ENCODE results near the gene COX6B2.

Gene COX6B2

DNA sequence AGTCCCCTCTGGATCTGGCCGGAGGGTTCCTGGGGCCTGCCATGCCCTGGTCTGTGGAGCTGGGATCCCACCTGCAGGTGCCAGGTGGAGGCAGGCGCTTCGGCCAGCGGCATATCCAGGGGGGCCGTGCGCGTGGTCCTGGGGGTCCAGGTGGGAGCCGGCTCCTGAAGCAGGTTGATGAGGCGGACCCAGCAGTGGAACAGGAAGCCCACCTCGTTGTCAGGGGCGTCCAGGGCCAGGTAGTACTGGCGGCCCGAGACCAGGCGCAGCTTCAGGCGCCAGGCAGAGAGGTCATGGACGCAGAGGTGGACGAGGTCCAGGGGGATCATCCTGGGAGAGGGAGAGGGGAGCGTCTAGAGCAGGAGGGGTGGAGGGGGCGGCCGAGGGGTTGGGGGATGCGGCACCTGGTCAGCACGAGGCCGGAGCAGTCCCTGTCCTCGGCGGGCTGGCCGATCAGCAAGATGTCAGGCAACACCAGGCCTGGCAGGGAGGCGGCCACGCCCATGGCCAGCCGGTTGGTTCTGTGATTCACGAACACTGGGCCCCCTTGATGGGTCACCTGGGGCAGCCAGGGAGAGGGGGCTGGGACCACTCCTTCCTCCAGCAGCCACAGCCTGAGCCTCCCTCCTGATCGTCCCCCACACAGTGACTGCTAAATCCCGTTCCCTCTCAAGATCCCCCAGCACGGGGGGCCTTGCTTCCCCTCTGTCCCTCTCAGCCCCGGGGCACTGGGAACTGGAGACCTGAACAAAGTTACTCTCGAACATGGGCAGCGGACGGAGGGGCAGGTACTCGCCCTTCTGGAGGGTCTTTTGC lies 7.9 kb upstream of the COX6B2 start:
- no peak for DNase-seq

DNA sequence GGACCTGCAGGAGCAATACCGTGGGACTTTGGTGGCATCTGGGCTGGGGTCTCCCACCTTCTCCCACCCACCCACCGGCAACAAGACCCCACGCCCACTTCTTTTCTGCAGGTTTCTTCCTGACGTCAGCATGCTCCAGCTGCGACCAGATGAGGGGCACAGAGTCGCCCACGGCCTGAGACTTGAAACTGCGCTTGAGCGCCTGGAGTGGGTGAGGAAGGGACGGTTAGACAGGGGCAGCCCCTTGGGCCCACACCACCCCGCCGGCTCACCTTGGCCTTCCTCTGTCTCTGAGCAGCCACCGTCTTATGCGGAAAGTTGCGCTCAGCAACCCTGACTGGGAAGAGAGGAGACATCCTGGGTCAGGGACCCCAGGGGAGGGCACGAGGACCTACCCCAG lies 6.4 kb upstream of the COX6B2 start:
- no peak for DNase-seq

DNA sequence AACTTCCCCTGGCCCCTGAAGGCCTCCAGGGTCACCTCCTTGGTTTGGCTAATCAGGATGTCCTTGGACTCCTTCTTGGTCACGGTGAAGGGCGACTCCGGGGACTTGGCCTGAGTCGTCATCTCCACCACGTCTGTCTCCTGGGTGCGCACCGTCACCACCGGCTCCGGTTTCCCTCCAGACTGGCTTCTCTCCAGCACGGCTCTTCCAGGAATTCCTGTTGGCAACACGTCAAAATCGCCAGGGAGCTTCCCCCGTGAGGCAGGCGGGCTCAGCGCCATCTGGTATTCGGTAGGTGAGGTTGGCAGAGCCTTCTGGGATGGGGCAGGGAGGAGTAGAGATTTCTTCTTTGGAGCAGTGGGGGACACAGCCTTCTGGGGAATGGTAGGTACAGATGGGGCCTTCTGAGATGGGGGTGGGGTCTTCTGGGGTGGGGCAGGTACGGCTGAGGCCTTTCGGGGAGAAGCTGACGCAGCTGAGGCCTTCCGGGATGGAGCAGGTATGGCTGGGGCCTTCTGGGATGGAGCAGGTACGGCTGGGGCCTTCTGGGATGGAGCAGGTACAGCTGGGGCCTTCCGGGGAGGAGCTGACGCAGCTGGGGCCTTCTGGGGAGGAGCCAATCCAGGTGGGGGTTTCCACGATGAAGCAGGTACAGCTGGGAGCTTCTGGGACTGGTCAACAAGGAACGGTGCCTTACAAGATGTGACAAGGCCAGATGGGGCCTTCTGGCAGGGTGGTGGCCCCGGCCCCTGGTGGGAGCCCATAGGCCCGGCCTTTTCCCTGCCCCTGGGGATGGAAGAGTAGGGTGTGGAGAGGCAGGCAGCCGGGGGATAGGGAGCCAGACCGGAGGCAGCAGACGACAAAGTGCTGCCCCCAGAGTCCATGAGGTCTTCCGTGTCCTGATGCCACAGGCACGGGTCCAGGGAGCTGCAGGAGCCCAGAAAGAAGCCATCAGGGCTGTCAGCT lies 4.7 kb upstream of the COX6B2 start:
- DNase-seq, result no peak

DNA sequence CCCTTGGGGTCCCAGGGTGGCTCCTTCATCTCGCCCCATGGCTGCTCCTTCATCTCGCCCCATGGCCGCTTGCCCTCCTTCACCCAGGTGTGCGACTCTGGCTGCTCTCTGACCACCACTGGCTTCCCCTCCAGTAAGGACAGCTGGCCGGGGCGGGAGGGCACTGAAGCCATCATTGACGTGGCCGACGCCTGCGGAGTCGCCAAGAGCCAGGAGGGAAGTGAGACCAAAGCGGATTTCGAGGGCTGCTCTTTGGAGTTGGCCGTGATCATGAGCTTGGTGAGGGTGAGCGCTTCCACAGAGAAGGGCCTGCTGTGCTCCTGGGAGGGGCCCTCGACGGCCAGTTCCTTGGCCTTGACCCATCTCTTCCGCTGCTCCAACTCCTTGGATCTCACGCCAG lies 4.0 kb upstream of the COX6B2 start:
- no peak for DNase-seq

DNA sequence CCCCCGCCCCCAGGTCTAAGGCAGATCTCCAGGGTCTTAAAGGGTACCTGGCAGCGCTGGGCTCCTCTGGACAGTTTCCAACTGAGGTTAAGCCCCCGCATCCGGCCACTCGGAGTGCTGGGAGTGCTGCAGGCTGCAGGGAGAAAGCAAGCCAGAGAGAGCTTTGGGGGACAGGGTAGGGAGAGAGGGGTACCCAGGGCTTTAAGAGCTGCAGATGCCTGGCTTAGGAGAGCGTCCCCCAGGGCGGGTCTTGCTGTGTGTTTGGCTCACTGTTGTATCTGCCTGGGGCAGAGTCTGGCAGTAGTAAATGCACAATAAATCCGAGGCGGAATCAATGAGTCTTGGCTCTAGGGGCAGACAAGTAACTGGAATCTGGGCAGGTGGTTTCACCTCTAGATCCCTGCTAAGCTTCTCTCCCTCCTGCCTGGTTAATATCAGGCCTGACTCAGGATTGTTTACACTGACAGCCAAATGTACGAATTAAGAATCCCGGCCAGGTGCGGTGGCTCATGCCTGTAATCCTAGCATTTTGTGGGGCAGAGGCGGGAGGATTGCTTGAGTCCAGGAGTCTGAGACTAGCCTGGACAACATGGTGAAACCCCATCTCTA lies 798 bp upstream of the COX6B2 start:
- DNase-seq, result no peak

DNA sequence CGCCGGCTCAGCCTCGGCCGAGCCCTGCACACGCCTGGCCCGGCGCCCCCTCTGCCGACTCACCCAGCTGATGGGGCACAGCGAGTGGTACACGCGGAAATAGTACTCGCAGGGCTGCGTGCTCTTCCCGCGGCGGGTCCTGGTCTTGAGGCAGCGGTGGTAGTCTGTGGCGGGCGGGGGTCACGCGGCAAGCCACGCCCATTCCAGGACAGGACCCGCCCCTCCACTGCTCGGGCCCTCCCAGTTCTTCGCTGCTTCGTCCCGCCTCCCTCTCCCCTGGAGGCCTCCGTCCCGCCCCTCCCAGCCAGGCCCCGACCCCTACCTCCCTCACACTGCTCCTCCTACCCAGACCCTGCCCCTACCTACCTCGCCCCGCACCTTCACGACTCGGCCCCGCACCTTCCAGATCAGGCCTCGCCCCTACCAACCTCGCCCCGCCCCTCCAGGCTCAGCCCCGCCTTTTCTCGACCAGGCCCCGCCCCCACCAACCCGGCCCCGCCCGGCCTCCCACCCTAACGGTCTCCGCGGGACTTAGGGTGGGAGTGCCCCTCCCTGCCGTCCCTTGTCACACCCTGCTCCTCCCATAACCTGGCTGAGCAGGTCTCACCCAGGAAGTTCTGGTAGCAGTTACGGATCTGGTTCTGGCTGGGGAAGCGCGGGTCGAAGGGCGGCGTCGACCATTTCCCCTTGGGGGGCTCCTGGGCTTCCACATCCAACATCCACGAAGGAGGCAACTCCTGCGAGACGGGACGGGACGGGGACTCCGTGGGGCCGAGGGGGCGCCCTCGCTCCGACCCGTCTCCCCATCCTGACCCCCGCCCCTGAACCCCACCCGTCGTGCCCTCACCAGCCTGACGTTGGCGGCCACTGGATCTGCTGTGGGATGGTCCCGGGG lies 469 bp downstream of the COX6B2 start:
- DNase-seq, result peak; percentile 81

DNA sequence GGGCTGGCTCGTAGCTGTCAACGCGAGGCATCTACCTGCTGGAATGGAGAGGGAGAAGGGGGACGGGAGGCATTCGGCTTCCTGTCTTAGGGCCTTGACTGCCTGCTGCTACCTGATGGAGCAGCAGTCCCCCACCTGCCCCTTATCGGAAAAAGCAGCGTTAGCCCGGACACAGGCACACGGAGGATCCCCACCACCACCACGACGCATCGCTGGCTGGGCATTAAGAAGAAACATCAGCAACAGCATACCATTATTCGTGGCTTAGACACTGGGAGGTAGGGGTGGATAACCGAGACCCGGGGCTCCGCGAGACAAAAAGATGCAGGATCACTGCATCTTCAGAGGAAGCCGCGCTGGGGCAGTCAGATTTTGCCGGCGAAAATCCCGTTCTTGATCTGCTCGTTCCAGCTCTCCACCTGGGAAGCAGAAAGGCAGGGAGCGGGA lies 1.1 kb downstream of the COX6B2 start:
- DNase-seq, result no peak

DNA sequence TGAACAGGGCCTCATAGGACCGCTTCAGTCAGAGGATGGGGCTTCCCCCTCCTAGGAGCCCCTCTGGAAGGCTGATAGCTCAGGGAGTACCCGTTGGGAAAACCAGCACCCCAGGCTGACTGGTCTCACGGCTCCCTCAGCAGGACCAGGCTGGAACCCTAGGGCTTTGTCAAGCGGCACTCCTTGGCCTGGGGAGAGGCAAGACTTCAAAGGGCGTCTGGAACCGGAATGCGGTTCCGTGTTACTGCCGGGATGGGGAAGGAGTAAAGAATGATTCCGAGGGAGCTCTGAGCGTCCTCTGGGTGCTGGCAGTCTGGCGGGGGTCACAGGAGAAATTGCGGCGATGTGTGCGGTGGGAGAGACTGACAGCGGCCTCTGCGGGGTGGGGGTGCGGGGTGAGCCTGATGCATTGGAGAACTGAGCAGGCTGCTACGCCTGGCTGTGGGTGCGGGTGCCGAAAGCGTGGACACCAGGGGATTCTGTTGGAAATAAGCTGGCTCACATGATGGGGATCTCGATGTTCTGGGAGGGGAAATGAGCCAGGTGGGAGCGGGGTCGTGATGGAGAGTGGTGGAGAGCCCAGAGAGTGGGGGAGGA lies 1.9 kb downstream of the COX6B2 start:
- DNase-seq, result no peak

DNA sequence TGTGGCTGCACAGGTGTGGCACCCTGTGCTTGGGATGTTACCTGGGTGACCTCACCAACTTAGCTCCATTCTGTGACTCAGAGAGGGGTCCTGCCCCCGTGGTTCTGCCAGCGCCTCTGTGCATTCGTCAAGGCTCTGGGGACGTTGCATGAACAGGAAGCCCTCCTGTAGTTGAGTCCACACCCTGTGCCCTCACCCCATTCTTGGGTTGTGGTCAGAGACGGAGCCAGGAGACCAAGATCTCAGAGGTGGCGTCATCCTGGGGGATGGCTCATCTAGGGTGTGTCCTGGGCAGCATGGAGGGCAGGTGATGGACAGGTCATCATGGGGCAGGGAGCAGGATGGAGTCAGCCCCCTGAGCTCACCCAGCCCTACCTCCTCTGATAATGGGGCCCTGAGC lies 2.5 kb downstream of the COX6B2 start:
- DNase-seq, result no peak

DNA sequence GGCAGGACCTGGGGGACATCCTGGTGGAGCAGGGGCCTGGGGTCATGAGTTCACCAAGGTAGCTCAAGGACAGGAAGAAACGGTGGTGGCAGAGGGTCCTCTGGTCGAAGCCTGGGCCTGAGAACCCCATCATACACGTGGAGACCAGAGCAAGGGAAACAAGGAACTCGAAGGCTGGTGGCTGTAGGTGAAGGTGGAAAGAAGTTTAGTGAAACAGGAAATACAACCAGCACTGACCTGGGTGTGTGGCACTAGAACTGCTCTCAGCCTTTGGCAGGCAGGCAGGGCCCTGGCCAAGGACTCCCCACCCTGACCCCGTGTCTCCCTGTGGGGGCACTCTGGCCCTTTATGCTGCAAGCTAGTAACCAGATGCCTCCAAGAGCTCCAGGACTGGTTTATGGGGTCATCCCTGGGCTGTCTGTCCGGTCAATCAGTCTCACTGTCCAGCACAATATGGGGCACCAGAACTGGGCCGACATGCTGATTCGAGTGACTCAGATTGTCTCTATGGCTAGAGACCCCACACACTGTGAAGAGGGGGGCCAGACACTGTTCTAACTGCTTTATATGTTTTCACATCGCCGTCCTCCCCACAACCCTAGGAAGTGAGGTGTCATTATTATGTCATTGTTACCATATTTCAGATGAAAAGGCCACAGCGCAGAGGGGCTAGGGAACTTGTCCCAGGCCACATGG lies 3.8 kb downstream of the COX6B2 start:
- no peak for DNase-seq

DNA sequence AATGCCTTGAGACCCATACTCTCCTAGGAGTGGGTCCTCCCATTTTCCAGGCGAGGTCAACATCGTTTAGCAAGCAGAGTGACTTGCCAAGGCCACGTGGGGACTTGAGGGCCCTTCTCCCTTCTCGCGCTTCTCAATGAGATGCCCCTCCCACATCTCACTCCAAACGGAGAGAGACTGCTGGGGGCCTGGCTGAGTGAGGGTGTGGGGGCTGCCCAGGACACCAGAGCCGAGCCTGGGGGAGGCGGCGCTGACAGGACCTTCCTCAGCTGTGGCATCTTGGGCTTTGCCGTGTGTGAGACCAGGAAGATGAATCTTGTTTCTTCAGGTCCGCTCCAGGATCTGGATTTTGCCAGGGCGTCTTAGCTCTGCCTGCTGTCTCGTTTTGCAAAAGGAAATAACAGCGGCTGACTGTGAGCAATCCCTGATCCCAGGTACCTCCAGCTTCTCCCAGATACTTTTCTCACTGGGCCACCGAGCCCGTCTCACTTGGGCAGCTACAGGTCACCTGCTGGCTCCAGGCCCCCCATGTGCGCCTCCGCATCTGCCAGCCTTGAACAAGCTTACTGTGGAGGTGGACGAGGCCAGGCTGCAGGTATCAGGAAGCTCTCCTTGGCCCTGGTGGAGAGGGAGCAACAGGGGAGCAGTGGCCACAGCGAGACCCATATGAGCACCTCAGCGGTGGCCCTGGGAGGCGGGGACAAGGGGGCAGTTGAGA lies 6.0 kb downstream of the COX6B2 start:
- no peak for DNase-seq

DNA sequence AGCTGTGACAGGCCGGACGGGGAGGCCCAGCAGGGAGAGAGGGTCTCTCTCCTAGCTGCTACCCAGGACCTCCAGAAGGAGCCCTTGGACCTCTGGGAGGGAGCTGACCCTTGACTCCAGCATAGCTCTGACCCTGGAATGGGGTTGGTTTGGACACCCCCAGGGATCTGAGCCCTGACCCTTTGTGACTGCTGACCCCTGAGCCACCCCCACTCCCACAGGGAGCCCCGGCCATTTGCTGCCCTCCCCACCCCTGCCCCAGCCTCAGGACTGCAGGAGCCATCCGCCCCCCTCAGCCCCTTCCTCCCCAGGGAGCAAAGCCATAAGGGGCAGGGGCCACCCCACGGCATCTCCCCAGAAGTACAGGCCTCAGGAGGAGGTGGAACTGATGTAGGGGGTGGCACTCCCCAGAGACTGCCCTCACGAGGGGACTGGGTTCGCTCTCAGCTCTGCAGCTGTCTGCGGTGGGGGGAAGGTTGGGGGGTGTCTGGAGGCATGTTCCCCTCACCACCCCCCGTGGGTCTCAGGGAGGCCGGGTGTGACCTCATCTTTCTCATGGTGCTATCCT lies 7.0 kb downstream of the COX6B2 start:
- no peak for DNase-seq

DNA sequence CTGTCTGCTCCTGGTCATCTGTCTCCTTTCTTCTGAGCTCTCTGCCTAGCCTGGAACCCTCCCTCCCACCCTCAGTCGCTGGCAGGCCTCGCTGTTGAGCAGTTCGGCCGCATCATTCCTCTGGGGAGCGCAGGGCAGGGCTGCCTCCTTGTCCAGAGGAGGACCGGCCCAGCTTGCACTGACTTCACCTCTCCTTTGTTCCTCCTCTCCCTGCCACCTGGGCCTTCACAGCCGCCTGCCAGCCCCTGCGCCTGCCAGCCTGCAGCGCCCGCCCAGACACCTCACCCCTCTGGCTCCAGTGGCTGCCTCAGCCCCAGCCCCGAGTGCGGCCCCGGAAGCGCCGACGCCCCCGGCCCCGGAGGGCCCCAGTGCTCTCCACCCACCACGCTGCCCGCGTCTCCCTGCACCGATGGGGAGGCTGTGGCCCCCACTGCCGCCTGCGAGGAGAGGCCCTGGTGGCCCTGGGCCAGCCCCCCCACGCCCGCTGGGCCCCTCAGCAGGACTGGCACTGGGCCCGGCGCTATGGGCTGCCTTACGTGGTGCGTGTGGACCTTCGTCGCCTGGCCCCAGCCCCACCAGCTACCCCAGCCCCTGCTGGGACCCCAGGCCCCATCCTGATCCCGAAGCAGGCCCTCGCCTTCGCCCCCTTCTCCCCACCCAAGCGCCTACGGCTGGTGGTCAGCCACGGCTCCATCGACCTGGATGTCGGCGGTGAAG lies 7.6 kb downstream of the COX6B2 start:
- DNase-seq, result no peak

DNA sequence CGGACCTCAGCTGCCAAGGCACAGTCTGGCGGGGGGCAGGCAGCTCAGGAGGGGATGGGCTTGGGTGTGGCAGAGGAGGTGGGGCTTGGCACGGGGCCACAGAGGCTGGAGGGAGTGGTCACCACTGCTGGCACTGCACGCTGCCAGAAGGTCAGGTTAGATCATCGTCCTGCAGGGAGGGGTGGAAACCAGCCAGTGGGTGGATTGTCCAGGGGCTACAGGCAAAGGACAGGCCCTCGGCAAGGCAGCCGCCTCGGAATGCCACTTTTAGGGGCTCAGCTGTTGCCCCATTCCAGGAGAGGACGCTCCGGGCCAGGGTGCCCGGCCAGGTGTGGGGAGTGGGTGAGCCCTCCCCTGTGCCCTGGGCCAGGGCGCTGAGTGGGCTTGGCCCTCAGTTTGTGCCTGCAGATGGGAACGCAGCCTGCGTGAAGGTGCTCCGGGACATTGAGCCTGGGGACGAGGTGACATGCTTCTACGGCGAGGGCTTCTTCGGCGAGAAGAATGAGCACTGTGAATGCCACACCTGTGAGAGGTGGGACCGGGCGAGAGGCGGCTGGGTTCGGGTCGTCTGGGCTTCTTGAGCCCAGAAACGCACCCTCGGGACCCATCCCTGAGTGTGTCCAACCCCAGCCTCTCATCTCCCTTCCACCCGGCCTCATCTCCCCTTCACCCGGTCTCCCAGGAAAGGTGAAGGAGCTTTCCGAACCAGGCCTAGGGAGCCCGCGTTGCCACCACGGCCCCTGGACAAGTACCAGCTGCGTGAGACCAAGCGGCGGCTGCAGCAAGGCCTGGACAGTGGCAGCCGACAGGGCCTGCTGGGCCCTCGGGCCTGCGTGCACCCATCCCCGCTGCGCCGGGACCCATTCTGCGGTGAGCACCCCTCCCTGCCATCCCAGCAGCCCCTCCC lies 8.4 kb downstream of the COX6B2 start:
- DNase-seq, result no peak

DNA sequence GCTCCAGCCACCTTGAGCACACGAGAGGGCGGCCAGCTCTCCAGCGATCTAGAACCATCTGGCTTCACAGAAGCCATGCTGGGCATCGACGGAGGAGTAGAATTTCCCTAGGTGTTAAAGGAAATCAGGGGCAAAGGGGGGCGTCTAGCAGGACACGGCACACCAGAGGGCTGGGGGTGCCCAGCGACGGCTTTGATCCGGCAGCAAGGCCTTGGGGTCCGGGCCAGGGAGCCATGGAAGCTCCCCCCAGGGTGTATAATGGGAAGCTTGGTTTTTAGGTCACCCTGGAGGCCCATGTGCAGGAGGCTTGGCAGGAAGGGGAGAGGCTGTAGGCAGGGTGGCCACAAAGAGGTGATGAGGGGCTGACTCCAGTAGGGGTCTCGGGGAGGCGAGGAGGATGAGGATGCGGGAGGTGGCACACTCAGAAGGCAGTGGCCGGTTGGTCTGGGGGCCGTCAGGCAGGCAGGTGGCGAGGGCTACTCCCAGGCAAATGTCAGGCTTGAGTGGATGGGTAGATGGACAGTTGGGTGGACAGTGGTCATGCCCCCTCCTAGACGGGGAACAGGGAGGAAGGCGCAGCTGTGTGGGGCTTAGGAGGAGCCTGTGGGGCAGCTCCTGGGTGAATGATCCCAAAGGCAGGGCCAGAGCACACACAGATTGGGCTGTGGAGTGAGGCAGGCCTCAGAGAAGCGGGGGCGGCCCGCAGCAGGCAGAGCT lies 9.3 kb downstream of the COX6B2 start:
- no peak for DNase-seq

DNA sequence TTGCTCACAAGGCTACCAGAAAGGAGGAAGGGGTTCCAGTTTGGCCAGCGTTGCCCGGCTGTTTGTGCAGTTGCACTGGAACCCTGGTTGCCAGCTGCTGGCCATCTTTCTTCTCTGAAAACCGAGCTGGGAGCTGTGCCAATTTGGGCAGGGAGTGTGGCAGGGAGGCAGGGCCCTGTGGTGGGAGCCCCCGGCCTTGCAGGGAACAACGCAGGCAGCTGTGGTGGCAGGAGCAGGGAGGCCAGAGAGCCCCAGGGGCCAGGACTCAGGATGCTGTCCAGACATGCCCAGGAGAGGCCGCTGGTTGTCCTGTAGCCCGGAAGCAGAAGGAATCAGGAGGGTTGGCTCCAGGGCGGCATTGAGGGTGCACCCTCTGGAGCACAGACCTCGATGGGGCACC lies 10.1 kb downstream of the COX6B2 start:
- DNase-seq, result no peak

DNA sequence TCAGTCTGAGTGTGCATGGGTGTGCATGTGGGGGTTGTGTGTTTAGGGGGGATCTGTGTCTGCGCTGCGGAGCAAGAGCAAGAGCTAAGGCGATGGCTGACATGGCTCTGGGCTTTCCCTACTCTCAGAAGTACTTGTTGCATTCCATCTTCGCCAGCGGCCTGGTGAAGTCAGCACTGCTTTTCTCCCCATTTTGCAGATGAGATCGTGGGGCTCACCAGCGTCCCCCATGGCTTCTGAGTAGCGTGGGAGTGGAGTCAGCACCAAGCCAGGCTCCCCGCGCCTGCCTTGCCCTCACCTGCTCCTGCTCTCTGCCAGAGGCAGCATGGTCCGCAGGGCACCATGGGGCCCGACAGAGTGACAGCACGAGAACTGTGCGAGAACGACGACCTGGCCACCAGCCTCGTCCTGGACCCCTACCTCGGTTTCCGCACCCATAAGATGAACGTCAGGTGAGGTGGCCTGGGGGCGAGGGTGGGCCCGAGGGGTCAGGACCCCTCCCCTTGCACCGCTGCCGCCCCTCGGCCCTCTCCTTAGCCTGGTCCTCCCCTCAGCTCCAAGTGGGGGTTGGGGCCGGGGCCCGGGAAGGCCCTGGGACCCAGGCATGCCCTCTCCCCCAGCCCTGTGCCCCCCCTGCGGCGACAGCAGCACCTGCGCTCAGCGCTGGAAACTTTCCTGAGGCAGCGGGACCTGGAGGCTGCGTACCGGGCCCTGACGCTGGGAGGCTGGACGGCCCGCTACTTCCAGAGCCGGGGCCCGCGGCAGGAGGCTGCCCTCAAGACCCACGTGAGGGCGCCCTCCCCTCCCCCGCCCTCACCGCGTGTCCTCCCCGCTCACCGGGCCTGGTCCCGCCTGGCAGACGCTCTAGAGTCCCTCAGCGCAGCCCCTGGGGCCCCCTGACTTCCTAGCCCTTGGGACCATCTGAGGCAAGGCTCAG lies 12.7 kb downstream of the COX6B2 start:
- DNase-seq, result no peak
